ENCODE measurements around the gene TMEM161A. TPM values are rescaled to one million over a fixed set of nuclear protein-coding genes. Genes with fewer than 3 reads are reported as not detected.
A peak's percentile ranks its signal among the peaks of the same experiment; 100 is the strongest.

The TMEM161A gene
- total and polyA plus RNA-seq, 2 of the 13 experiments (the other 11 are each of a cell fraction or from before 2014, with no cell fraction given): 25.9 to 31.4 TPM

DNA sequence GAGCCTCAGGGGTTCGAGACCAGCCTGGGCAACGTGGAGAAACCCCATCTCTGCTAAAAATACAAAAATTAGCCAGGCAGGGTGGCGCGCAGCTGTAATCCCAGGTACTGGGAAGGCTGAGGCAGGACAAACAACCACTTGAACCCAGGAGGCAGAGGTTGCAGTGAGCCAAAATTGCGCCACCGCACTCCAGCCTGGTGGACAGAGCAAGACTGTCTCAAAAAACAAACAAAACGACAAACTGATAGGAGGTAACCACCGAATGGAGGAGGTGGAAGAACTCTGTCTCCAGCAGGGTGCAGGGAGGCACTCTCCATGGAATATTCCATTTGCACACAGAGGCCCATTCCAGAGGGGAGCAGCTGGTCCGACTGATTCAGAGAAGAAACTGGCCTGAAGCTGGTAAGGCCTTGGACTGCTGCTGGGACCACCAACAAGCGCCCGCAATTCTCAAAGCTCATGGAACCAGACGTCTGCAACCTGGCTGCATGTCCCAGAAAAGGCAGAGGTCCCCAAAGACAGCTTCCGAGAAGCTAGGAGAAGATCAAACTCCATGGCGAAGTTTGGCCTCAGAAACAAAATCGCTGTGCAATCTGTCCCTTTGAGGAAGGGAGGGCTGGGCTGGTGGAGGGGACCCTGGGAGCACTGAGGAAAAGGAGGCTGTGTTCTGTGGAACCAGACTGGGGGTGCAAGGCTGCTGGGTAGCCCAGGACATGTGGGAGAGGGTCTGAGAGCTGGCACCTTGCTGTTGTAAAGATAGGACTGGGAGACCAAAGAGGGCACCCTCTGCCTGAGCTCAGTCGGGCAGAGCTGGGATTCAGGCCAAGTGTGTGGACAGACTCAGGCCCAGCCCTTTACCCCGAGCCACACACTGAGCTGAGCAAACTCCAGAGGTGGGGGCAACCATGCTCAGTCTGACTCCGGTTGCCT, 39.3 kb downstream of the TMEM161A start (continued):
- TF ChIP-seq, protein P1, sequence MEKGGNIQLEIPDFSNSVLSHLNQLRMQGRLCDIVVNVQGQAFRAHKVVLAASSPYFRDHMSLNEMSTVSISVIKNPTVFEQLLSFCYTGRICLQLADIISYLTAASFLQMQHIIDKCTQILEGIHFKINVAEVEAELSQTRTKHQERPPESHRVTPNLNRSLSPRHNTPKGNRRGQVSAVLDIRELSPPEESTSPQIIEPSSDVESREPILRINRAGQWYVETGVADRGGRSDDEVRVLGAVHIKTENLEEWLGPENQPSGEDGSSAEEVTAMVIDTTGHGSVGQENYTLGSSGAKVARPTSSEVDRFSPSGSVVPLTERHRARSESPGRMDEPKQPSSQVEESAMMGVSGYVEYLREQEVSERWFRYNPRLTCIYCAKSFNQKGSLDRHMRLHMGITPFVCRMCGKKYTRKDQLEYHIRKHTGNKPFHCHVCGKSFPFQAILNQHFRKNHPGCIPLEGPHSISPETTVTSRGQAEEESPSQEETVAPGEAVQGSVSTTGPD (CRISPR knock-in tag; IDR thresholded peaks at IDR 0.05): peak; percentile 83
- no peak for TF ChIP-seq RNF2 (conservative IDR thresholded peaks at IDR 0.05; ENCODE audit: low read depth)
- TF ChIP-seq, protein P2, sequence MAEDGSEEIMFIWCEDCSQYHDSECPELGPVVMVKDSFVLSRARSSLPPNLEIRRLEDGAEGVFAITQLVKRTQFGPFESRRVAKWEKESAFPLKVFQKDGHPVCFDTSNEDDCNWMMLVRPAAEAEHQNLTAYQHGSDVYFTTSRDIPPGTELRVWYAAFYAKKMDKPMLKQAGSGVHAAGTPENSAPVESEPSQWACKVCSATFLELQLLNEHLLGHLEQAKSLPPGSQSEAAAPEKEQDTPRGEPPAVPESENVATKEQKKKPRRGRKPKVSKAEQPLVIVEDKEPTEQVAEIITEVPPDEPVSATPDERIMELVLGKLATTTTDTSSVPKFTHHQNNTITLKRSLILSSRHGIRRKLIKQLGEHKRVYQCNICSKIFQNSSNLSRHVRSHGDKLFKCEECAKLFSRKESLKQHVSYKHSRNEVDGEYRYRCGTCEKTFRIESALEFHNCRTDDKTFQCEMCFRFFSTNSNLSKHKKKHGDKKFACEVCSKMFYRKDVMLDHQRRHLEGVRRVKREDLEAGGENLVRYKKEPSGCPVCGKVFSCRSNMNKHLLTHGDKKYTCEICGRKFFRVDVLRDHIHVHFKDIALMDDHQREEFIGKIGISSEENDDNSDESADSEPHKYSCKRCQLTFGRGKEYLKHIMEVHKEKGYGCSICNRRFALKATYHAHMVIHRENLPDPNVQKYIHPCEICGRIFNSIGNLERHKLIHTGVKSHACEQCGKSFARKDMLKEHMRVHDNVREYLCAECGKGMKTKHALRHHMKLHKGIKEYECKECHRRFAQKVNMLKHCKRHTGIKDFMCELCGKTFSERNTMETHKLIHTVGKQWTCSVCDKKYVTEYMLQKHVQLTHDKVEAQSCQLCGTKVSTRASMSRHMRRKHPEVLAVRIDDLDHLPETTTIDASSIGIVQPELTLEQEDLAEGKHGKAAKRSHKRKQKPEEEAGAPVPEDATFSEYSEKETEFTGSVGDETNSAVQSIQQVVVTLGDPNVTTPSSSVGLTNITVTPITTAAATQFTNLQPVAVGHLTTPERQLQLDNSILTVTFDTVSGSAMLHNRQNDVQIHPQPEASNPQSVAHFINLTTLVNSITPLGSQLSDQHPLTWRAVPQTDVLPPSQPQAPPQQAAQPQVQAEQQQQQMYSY (CRISPR knock-in tag; IDR thresholded peaks at IDR 0.05): no peak
- TF ChIP-seq DPF2 (CRISPR knock-in tag; IDR thresholded peaks at IDR 0.05; ENCODE audit: borderline replicate concordance, low read depth): peak; percentile 77; the same call in 1 of the 2 replicates
- TF ChIP-seq SIX4 (CRISPR knock-in tag; IDR thresholded peaks at IDR 0.05): peak; percentile 21; the same call in 1 of the 2 replicates
- TF ChIP-seq, protein P3, sequence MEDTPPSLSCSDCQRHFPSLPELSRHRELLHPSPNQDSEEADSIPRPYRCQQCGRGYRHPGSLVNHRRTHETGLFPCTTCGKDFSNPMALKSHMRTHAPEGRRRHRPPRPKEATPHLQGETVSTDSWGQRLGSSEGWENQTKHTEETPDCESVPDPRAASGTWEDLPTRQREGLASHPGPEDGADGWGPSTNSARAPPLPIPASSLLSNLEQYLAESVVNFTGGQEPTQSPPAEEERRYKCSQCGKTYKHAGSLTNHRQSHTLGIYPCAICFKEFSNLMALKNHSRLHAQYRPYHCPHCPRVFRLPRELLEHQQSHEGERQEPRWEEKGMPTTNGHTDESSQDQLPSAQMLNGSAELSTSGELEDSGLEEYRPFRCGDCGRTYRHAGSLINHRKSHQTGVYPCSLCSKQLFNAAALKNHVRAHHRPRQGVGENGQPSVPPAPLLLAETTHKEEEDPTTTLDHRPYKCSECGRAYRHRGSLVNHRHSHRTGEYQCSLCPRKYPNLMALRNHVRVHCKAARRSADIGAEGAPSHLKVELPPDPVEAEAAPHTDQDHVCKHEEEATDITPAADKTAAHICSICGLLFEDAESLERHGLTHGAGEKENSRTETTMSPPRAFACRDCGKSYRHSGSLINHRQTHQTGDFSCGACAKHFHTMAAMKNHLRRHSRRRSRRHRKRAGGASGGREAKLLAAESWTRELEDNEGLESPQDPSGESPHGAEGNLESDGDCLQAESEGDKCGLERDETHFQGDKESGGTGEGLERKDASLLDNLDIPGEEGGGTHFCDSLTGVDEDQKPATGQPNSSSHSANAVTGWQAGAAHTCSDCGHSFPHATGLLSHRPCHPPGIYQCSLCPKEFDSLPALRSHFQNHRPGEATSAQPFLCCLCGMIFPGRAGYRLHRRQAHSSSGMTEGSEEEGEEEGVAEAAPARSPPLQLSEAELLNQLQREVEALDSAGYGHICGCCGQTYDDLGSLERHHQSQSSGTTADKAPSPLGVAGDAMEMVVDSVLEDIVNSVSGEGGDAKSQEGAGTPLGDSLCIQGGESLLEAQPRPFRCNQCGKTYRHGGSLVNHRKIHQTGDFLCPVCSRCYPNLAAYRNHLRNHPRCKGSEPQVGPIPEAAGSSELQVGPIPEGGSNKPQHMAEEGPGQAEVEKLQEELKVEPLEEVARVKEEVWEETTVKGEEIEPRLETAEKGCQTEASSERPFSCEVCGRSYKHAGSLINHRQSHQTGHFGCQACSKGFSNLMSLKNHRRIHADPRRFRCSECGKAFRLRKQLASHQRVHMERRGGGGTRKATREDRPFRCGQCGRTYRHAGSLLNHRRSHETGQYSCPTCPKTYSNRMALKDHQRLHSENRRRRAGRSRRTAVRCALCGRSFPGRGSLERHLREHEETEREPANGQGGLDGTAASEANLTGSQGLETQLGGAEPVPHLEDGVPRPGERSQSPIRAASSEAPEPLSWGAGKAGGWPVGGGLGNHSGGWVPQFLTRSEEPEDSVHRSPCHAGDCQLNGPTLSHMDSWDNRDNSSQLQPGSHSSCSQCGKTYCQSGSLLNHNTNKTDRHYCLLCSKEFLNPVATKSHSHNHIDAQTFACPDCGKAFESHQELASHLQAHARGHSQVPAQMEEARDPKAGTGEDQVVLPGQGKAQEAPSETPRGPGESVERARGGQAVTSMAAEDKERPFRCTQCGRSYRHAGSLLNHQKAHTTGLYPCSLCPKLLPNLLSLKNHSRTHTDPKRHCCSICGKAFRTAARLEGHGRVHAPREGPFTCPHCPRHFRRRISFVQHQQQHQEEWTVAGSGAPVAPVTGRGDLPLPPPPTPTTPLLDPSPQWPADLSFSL (CRISPR knock-in tag; IDR thresholded peaks at IDR 0.05): no peak
- TF ChIP-seq XBP1 (CRISPR knock-in tag; IDR thresholded peaks at IDR 0.05): no peak
- TF ChIP-seq, protein P4, sequence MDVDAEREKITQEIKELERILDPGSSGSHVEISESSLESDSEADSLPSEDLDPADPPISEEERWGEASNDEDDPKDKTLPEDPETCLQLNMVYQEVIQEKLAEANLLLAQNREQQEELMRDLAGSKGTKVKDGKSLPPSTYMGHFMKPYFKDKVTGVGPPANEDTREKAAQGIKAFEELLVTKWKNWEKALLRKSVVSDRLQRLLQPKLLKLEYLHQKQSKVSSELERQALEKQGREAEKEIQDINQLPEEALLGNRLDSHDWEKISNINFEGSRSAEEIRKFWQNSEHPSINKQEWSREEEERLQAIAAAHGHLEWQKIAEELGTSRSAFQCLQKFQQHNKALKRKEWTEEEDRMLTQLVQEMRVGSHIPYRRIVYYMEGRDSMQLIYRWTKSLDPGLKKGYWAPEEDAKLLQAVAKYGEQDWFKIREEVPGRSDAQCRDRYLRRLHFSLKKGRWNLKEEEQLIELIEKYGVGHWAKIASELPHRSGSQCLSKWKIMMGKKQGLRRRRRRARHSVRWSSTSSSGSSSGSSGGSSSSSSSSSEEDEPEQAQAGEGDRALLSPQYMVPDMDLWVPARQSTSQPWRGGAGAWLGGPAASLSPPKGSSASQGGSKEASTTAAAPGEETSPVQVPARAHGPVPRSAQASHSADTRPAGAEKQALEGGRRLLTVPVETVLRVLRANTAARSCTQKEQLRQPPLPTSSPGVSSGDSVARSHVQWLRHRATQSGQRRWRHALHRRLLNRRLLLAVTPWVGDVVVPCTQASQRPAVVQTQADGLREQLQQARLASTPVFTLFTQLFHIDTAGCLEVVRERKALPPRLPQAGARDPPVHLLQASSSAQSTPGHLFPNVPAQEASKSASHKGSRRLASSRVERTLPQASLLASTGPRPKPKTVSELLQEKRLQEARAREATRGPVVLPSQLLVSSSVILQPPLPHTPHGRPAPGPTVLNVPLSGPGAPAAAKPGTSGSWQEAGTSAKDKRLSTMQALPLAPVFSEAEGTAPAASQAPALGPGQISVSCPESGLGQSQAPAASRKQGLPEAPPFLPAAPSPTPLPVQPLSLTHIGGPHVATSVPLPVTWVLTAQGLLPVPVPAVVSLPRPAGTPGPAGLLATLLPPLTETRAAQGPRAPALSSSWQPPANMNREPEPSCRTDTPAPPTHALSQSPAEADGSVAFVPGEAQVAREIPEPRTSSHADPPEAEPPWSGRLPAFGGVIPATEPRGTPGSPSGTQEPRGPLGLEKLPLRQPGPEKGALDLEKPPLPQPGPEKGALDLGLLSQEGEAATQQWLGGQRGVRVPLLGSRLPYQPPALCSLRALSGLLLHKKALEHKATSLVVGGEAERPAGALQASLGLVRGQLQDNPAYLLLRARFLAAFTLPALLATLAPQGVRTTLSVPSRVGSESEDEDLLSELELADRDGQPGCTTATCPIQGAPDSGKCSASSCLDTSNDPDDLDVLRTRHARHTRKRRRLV (CRISPR knock-in tag; IDR thresholded peaks at IDR 0.05): peak; percentile 61; the same call in 1 of the 2 replicates
- 0 out of 2 replicates have a peak, but pooled peaks have one; percentile 23 for TF ChIP-seq ZNF337 (CRISPR knock-in tag; IDR thresholded peaks at IDR 0.05; ENCODE audit: borderline replicate concordance, low read depth)
- no peak for TF ChIP-seq ZNF20 (CRISPR knock-in tag; IDR thresholded peaks at IDR 0.05)
